ENCODE measurements around the gene GPR21. TPM values are rescaled to one million over a fixed set of nuclear protein-coding genes. Genes with fewer than 3 reads are reported as not detected.

The GPR21 gene
- total RNA-seq, 4 donors from 2014 or later, result 0.39 to 4.2 (median 3.2) TPM

DNA sequence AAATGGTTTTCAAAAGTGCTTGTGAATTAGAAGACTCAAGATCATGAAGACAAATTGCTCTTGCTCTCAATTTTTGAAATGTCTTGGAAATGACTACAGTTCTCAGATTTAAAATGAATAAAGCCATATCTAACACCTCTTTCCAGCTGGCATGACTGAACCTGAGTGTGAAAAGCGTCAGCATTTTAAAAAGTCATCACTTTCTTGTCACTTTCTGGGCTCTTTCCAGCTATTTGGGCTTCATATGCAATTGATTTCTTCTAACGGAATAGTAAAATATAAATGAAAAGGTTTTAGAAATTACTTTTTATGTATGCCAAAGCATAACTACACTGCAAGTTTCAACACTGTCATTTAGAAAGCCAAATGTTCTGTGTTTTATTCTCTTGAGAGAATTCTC lies 2.3 kb downstream of the GPR21 start:
- WGBS, 2 donors (ENCODE audit: low coverage in 1 of 2), result 6 to 17% methylated on average over 2 of the region's 2 CpGs
- TF ChIP-seq POLR2AphosphoS5 (IDR thresholded peaks at IDR 0.05) (no peak), EP300 (IDR thresholded peaks at IDR 0.05) (no peak), POLR2A (IDR thresholded peaks at IDR 0.05) (no peak)
- TF ChIP-seq, protein P1, sequence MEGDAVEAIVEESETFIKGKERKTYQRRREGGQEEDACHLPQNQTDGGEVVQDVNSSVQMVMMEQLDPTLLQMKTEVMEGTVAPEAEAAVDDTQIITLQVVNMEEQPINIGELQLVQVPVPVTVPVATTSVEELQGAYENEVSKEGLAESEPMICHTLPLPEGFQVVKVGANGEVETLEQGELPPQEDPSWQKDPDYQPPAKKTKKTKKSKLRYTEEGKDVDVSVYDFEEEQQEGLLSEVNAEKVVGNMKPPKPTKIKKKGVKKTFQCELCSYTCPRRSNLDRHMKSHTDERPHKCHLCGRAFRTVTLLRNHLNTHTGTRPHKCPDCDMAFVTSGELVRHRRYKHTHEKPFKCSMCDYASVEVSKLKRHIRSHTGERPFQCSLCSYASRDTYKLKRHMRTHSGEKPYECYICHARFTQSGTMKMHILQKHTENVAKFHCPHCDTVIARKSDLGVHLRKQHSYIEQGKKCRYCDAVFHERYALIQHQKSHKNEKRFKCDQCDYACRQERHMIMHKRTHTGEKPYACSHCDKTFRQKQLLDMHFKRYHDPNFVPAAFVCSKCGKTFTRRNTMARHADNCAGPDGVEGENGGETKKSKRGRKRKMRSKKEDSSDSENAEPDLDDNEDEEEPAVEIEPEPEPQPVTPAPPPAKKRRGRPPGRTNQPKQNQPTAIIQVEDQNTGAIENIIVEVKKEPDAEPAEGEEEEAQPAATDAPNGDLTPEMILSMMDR (IDR thresholded peaks at IDR 0.05), result no peak
- peak overlapping the region; percentile 56 to 73 (median 70) for H3K27ac ChIP-seq
- peaks cover 0 to 5% of the 10 kb centered on the region in 2 donors for H3K36me3 ChIP-seq
- H3K9me3 ChIP-seq, result no peaks in the 10 kb centered on the region
- peak overlapping the region in 1 of 2 donors; percentile 5 for H3K4me3 ChIP-seq
- ATAC-seq, result no peak
- H3K27me3 ChIP-seq, result no peaks in the 10 kb centered on the region
- H3K4me1 ChIP-seq, result peaks cover 0 to 91% (median 14%) of the 10 kb centered on the region in 3 donors

DNA sequence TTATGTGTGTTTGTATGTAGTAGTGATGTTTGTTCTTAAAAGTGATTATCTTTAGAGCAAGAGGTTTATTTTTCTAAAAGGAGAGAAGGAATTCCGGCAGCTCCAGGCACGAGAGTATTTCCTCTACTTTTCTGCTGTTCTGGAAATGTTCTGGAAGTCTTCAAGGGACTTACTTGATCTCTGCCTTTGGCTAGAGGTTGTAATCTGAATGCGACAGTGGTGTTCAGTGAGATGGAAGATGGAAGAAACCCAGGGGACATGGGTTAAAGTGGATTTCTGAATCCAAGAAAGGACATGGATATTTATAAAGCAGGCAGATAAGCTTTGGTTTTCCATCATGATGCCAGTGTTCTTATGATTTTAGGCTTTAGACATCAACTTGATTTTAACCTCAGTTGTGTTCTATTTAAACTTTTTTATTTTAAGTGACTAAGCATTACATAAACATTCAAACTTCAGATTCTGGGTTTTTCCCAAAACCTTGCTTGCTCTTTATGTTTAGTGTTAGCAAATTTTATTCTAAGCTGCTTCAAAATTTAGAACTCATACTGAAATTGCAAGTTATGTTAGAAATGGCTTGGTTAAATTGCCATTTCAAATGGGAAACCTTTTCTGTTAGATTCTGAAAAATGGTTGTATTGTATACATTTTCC lies 3.6 kb downstream of the GPR21 start:
- H3K36me3 ChIP-seq, result peaks cover 0 to 8% of the 10 kb centered on the region in 2 donors
- no peak for ATAC-seq
- H3K4me3 ChIP-seq, result no peak overlapping the region
- WGBS, 2 donors (ENCODE audit: low coverage in 1 of 2), result 19 to 32% methylated on average over 3 of the region's 3 CpGs
- no peaks in the 10 kb centered on the region for H3K27me3 ChIP-seq
- H3K9me3 ChIP-seq, result no peaks in the 10 kb centered on the region
- H3K27ac ChIP-seq, result peak overlapping the region; percentile 56 to 73 (median 70)
- H3K4me1 ChIP-seq, result peaks cover 0 to 97% (median 18%) of the 10 kb centered on the region in 3 donors
- no peak for TF ChIP-seq EP300 (IDR thresholded peaks at IDR 0.05)
- TF ChIP-seq POLR2AphosphoS5 (IDR thresholded peaks at IDR 0.05), result peak; percentile 50

DNA sequence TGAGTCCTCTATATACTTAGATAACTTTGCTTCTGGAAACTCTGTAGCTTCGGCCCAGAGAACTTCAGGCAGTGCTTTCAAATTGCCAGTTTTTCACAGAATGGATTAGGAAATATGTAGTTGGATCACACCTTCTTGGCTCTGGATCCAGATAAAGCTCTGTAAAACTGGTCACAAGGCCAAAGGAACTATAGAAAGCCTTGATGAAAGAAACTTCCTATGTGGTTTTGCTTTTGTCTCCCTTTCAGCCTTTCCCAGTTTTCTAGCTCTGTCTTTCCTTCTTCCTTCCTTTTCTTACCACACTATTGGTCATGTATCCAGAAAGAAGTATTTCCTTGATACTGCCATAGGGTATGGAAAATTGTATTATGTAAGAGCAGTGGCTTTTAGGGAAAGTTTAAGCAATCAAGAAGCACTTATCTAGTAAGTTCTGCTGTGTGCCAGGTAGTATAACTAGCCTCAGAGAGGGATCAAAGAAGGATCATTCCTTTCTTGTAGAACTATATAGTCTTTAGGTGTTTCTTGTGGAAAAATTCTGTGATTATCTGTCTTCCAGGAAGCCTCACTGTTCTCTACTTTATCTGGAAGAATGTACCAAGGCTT lies 6.3 kb downstream of the GPR21 start:
- peaks cover 0 to 16% of the 10 kb centered on the region in 2 donors for H3K36me3 ChIP-seq
- H3K27me3 ChIP-seq, result no peaks in the 10 kb centered on the region
- H3K4me1 ChIP-seq, result peaks cover 0 to 86% (median 9%) of the 10 kb centered on the region in 3 donors
- no peak for ATAC-seq
- no peaks in the 10 kb centered on the region for H3K9me3 ChIP-seq
- H3K4me3 ChIP-seq, result no peak overlapping the region
- TF ChIP-seq EP300 (IDR thresholded peaks at IDR 0.05) (no peak), POLR2A (IDR thresholded peaks at IDR 0.05) (no peak), POLR2AphosphoS5 (IDR thresholded peaks at IDR 0.05) (no peak)
- TF ChIP-seq, protein P1 (IDR thresholded peaks at IDR 0.05), result no peak
- H3K27ac ChIP-seq, result peak overlapping the region in 3 of 4 donors; percentile 29 to 65 (median 50)
- 42 to 67% methylated on average over 1 of the region's 1 CpG for WGBS, 2 donors (ENCODE audit: low coverage in 1 of 2)

DNA sequence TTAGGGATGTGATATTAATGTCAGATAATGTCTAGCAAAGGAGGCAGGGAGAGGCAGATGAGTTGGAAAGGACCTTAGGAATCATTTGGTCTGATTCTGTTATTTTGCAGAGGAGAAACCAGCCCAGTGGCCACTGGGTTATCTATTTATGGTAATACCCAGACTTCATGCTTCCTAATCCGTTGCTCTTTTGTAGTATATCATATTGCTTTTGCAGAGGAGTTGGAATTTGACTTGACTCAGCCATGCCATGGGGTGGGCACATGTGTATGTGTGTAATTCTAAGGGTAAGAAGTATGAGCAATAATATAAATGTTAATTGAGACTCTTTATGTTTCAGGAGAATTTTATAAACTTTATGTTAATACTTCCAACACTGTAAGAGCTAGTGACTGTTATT lies 7.3 kb downstream of the GPR21 start:
- peak overlapping the region in 1 of 4 donors; percentile 60 for H3K27ac ChIP-seq
- no peaks in the 10 kb centered on the region for H3K9me3 ChIP-seq
- peaks cover 0 to 86% (median 9%) of the 10 kb centered on the region in 3 donors for H3K4me1 ChIP-seq
- WGBS, 2 donors (ENCODE audit: low coverage in 1 of 2), result 41 to 69% methylated on average over 1 of the region's 1 CpG
- ATAC-seq, result no peak
- H3K27me3 ChIP-seq, result no peaks in the 10 kb centered on the region
- H3K4me3 ChIP-seq, result no peak overlapping the region
- H3K36me3 ChIP-seq, result peaks cover 0 to 11% of the 10 kb centered on the region in 2 donors
- TF ChIP-seq EP300 (IDR thresholded peaks at IDR 0.05) (no peak), POLR2A (IDR thresholded peaks at IDR 0.05) (no peak), POLR2AphosphoS5 (IDR thresholded peaks at IDR 0.05) (no peak)
- TF ChIP-seq, protein P1 (IDR thresholded peaks at IDR 0.05), result no peak

DNA sequence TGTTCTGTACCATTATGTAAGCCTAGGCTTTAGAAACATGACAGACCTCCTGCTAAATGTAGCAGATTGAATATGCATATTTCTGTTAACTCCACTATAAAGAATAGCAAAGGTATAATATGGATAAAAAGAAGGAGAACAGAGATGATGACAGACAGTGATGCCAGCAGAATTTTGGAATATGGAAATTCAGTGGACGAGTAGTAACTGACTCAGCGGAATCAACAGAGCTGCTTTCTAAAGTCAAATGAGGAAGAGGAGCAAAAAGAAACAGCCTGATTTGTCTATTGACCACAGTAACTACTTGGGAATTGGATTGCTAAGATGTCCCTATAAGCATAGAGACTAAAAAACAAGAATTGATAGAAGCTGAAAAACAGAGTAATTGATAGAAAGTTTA lies 8.0 kb downstream of the GPR21 start:
- Histone ChIP-seq H3K4me1 (peaks cover 0 to 86% (median 9%) of the 10 kb centered on the region in 3 donors), H3K27ac (peak overlapping the region; percentile 36 to 60 (median 49)), H3K9me3 (no peaks in the 10 kb centered on the region), H3K4me3 (no peak overlapping the region), H3K27me3 (no peaks in the 10 kb centered on the region), H3K36me3 (peaks cover 0 to 11% of the 10 kb centered on the region in 2 donors)
- WGBS, 2 donors (ENCODE audit: low coverage in 1 of 2), result 66 to 69% methylated on average over 2 of the region's 2 CpGs
- ATAC-seq, result no peak
- TF ChIP-seq POLR2AphosphoS5 (IDR thresholded peaks at IDR 0.05), result no peak
- TF ChIP-seq EP300 (IDR thresholded peaks at IDR 0.05), result no peak
- TF ChIP-seq, protein P1 (IDR thresholded peaks at IDR 0.05), result no peak
- TF ChIP-seq POLR2A (IDR thresholded peaks at IDR 0.05), result no peak
